Renal cortical epithelial cell (primary cell): ENCODE data around the gene SERHL2. TPM values are rescaled to one million over a fixed set of nuclear protein-coding genes. Genes with fewer than 3 reads are reported as not detected.

Experiments used
- total RNA-seq: library from RNA; depleted of rRNA; stranded (reverse); fragments of >200 nt; gene quantifications from 2 replicates; pipeline ENCODE4 v1.2.3, GENCODE V29; 2014

SERHL2 gene
- total RNA-seq, 1 donor from 2014 or later: 1.6 TPM

Other genes with a start within 250 kb of the SERHL2 start
- under 0.01 and 0.75 TPM in 2 replicates for gene NFAM1, start 121.6 kb upstream of the SERHL2 start, total RNA-seq
- 28.5 and 46.0 TPM in 2 replicates for gene RRP7A, start 34.2 kb upstream of the SERHL2 start, total RNA-seq
- gene POLDIP3, start 60.9 kb downstream of the SERHL2 start, total RNA-seq: 20.7 and 45.9 TPM in 2 replicates
- 0.45 TPM in 1 of 2 replicates, not detected in the other for gene ATP5MGL, start 86.6 kb downstream of the SERHL2 start, total RNA-seq
- 21.9 and 86.9 TPM in 2 replicates for gene CYB5R3, start 95.4 kb downstream of the SERHL2 start, total RNA-seq
- gene A4GALT, start 166.9 kb downstream of the SERHL2 start, total RNA-seq: 23.8 and 64.8 TPM in 2 replicates